ENCODE data around the gene ISX. TPM values are rescaled to one million over a fixed set of nuclear protein-coding genes. Genes with fewer than 3 reads are reported as not detected.

Gene ISX
- polyA plus RNA-seq, 2 of the 4 experiments (the other 2 are of a cell fraction), result not detected

DNA sequence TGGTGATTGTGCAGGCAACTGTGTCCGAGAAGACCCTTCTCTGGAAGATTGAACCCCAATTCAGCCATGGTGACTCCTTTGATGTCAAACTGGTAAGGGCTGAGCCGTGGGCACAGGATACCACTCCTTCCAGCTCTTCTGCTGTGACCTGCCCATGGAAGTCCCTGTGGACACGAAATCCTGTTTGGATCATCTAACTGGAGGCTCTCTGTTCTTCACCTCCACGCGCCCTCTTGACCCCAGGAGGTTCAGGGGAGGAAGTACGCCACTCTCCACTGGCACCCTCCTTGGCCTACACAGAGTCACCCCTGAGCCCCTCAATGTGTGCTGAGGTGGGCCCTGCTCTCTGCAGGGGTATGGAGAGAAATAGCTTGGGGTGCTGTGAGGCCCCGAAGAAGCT, 810 bp downstream of the ISX start:
- no peak overlapping the region for H3K4me3 ChIP-seq
- H3K4me1 ChIP-seq, result no peaks in the 10 kb centered on the region
- ChIA-PET POLR2A (no interaction called here), CTCF (interaction anchor here (1.0 to 1.7 kb wide), 2 partner anchors 43 to 88 kb away, joined by 4 to 6 read pairs; no protein-coding TSS in a partner anchor)
- ATAC-seq, result no peak
- TF ChIP-seq ZSCAN20 (CRISPR knock-in tag; IDR thresholded peaks at IDR 0.05) (no peak), SMC3 (IDR thresholded peaks at IDR 0.05) (no peak), RNF2 (IDR thresholded peaks at IDR 0.05; ENCODE audit: borderline replicate concordance, low read depth) (no peak), NR3C1 (IDR thresholded peaks at IDR 0.05) (no peak)
- TF ChIP-seq, protein P1, sequence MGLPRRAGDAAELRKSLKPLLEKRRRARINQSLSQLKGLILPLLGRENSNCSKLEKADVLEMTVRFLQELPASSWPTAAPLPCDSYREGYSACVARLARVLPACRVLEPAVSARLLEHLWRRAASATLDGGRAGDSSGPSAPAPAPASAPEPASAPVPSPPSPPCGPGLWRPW (IDR thresholded peaks at IDR 0.05), result no peak
- no peak overlapping the region for H3K4me2 ChIP-seq
- DNase-seq (ENCODE audit: low read depth in 1 of 2, low spot score in 1 of 2), result no peak
- 23% methylated on average over 5 of the region's 7 CpGs for WGBS (ENCODE audit: missing lambda C conversion rate)
- FAIRE-seq, result no peak
- H3K9me3 ChIP-seq, result no peaks in the 10 kb centered on the region
- no peak overlapping the region for H3K27ac ChIP-seq

DNA sequence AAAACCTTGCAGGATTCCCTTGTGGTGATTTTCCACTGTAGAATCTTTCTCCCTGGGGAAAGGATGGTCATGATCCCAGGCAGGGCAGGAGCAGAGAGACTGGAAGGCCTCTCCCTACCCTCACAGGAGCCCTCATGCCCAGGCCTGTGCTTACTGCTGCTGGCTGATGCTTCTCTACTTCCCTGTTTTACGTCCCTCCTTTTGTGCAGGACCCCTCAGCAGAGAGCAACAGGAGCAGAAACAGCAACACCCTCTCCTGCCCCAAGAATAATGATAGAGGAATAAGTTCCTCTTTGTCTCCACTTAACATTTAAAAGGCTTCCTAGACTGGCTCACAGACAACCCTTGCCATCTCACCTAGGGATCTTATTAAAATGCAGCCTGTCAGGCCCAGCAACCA, 3.6 kb downstream of the ISX start:
- Histone ChIP-seq H3K4me2 (no peak overlapping the region), H3K27ac (no peak overlapping the region), H3K4me1 (no peaks in the 10 kb centered on the region), H3K4me3 (no peak overlapping the region), H3K9me3 (no peaks in the 10 kb centered on the region)
- ATAC-seq, result no peak
- 10% methylated on average over 1 of the region's 1 CpG for WGBS (ENCODE audit: missing lambda C conversion rate)
- ChIA-PET CTCF (no interaction called here), POLR2A (no interaction called here)
- DNase-seq (ENCODE audit: low read depth in 1 of 2, low spot score in 1 of 2), result no peak
- no peak for FAIRE-seq
- TF ChIP-seq, protein P2, sequence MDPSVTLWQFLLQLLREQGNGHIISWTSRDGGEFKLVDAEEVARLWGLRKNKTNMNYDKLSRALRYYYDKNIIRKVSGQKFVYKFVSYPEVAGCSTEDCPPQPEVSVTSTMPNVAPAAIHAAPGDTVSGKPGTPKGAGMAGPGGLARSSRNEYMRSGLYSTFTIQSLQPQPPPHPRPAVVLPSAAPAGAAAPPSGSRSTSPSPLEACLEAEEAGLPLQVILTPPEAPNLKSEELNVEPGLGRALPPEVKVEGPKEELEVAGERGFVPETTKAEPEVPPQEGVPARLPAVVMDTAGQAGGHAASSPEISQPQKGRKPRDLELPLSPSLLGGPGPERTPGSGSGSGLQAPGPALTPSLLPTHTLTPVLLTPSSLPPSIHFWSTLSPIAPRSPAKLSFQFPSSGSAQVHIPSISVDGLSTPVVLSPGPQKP (IDR thresholded peaks at IDR 0.05; ENCODE audit: low read depth, low read length), result no peak
- no peak for TF ChIP-seq CTCF (IDR thresholded peaks at IDR 0.05)
- TF ChIP-seq GATA3 (IDR thresholded peaks at IDR 0.05; ENCODE audit: borderline replicate concordance), result no peak
- TF ChIP-seq, protein P3, sequence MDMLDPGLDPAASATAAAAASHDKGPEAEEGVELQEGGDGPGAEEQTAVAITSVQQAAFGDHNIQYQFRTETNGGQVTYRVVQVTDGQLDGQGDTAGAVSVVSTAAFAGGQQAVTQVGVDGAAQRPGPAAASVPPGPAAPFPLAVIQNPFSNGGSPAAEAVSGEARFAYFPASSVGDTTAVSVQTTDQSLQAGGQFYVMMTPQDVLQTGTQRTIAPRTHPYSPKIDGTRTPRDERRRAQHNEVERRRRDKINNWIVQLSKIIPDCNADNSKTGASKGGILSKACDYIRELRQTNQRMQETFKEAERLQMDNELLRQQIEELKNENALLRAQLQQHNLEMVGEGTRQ (IDR thresholded peaks at IDR 0.05), result no peak
- TF ChIP-seq MAZ (IDR thresholded peaks at IDR 0.05; ENCODE audit: borderline replicate concordance, low read depth, low read length), result no peak
- TF ChIP-seq JUNB (IDR thresholded peaks at IDR 0.05), result no peak
- no peak for TF ChIP-seq FOSL2 (IDR thresholded peaks at IDR 0.05)
- TF ChIP-seq FOSL2 (CRISPR knock-in tag; IDR thresholded peaks at IDR 0.05), result no peak
- no peak for TF ChIP-seq SMC3 (IDR thresholded peaks at IDR 0.05)
- no peak for TF ChIP-seq RNF2 (IDR thresholded peaks at IDR 0.05; ENCODE audit: borderline replicate concordance, low read depth)
- no peak for TF ChIP-seq RFX5 (IDR thresholded peaks at IDR 0.05)
- no peak for TF ChIP-seq TFCP2L1 (CRISPR knock-in tag; IDR thresholded peaks at IDR 0.05)
- no peak for TF ChIP-seq TP53 (CRISPR knock-in tag; IDR thresholded peaks at IDR 0.05)
- TF ChIP-seq CBX2 (IDR thresholded peaks at IDR 0.05; ENCODE audit: borderline replicate concordance, low read depth), result no peak
- TF ChIP-seq HOXA7 (CRISPR knock-in tag; IDR thresholded peaks at IDR 0.05), result no peak
- TF ChIP-seq ESRRA (IDR thresholded peaks at IDR 0.05; ENCODE audit: borderline replicate concordance, low read length), result no peak
- TF ChIP-seq KDM1A (IDR thresholded peaks at IDR 0.05; ENCODE audit: low read depth), result no peak
- TF ChIP-seq MYC (IDR thresholded peaks at IDR 0.05; ENCODE audit: borderline replicate concordance, low read length), result no peak
- TF ChIP-seq EHMT2 (IDR thresholded peaks at IDR 0.05; ENCODE audit: low read depth), result no peak
